ENCODE measurements around the gene COBL. TPM values are rescaled to one million over a fixed set of nuclear protein-coding genes. Genes with fewer than 3 reads are reported as not detected.

Gene COBL
- total and polyA plus RNA-seq, 2 donors (not counting 3 experiments of a cell fraction or from before 2014, with no cell fraction given): 0.11 TPM; not detected in 1

- H3K4me2 ChIP-seq (ENCODE audit: insufficient read depth, low read length): no peak overlapping the region
- H4K20me1 ChIP-seq (replicated peaks; ENCODE audit: control insufficient read depth, extremely low read depth, insufficient read depth, low read length): no peaks in the 10 kb centered on the region
- no peak for DNase-seq (ENCODE audit: low read depth, low spot score)
- no peak overlapping the region for H2AFZ ChIP-seq (ENCODE audit: low read depth, low read length)
- TF ChIP-seq GATA2 (IDR thresholded peaks at IDR 0.05; ENCODE audit: insufficient read depth, insufficient read length, low read depth, low read length): no peak
- TF ChIP-seq POLR2AphosphoS5 (IDR thresholded peaks at IDR 0.05; ENCODE audit: insufficient read depth, low read depth, low read length): no peak
- no peak for TF ChIP-seq EZH2 (IDR thresholded peaks at IDR 0.05; ENCODE audit: borderline replicate concordance, low read depth, low read length, severe bottlenecking)
- H3K27ac ChIP-seq (ENCODE audit: insufficient read depth, low read depth, low read length): no peak overlapping the region
- no peaks in the 10 kb centered on the region for H3K36me3 ChIP-seq (ENCODE audit: control insufficient read depth in 2 of 2, extremely low read depth in 1 of 2, insufficient read depth in 2 of 2, low read length in 2 of 2)
- no peaks in the 10 kb centered on the region for H3K79me2 ChIP-seq (ENCODE audit: control insufficient read depth, insufficient read depth, low read length)
- intact Hi-C loops (cut with micrococcal nuclease): no loop called here
- no peaks in the 10 kb centered on the region for H3K9me3 ChIP-seq (replicated peaks; ENCODE audit: control insufficient read depth, insufficient read depth, low read length)
- H3K9me1 ChIP-seq (replicated peaks; ENCODE audit: control insufficient read depth, extremely low read depth, insufficient read depth, low read length): no peaks in the 10 kb centered on the region
- ChIA-PET POLR2A (no interaction called here), CTCF (interaction anchor here (0.7 kb wide), 1 partner anchor 24 kb away, joined by 3 read pairs; no protein-coding TSS in a partner anchor)
- BruUV-seq (replicated peaks): no TSS peak
- H3K4me1 ChIP-seq (ENCODE audit: control insufficient read depth, extremely low read depth, insufficient read depth, low read length): no peaks in the 10 kb centered on the region
- dilution Hi-C loops (cut with MboI; ENCODE audit: extremely low pct_ligation_motif_present, low sequenced_read_pairs): no loop called here
- no peak overlapping the region for H3K4me3 ChIP-seq (replicated peaks in 1 of 3; ENCODE audit: insufficient read depth in 1 of 3, low read depth in 1 of 3, low read length in 3 of 3)
- peaks cover 0 to 4% of the 10 kb centered on the region in 2 experiments for H3K27me3 ChIP-seq (ENCODE audit: control insufficient read depth in 2 of 2, insufficient read depth in 2 of 2, low read length in 2 of 2)
- H3K9ac ChIP-seq (replicated peaks; ENCODE audit: extremely low read depth, insufficient read depth, low read length): no peak overlapping the region
- FAIRE-seq: no peak
Observed at GRCh38 chr7:51186531-51186930, 130.1 kb downstream of the COBL start.

GRCh38 chr7:51182636-51183166 lies 133.9 kb downstream of the COBL start:
- no peaks in the 10 kb centered on the region for H3K9me1 ChIP-seq (replicated peaks; ENCODE audit: control insufficient read depth, extremely low read depth, insufficient read depth, low read length)
- H2AFZ ChIP-seq (ENCODE audit: low read depth, low read length): no peak overlapping the region
- no peak overlapping the region for H3K4me2 ChIP-seq (ENCODE audit: insufficient read depth, low read length)
- no peaks in the 10 kb centered on the region for H4K20me1 ChIP-seq (replicated peaks; ENCODE audit: control insufficient read depth, extremely low read depth, insufficient read depth, low read length)
- no peak overlapping the region for H3K4me3 ChIP-seq (replicated peaks in 1 of 3; ENCODE audit: insufficient read depth in 1 of 3, low read depth in 1 of 3, low read length in 3 of 3)
- dilution Hi-C loops (cut with MboI; ENCODE audit: extremely low pct_ligation_motif_present, low sequenced_read_pairs) (no loop called here), intact Hi-C loops (cut with micrococcal nuclease) (no loop called here)
- FAIRE-seq: no peak
- H3K36me3 ChIP-seq (ENCODE audit: control insufficient read depth in 2 of 2, extremely low read depth in 1 of 2, insufficient read depth in 2 of 2, low read length in 2 of 2): no peaks in the 10 kb centered on the region
- no peak for DNase-seq (ENCODE audit: low read depth, low spot score)
- no peak overlapping the region for H3K9ac ChIP-seq (replicated peaks; ENCODE audit: extremely low read depth, insufficient read depth, low read length)
- H3K79me2 ChIP-seq (ENCODE audit: control insufficient read depth, insufficient read depth, low read length): no peaks in the 10 kb centered on the region
- no peak for TF ChIP-seq MYC (IDR thresholded peaks at IDR 0.05; ENCODE audit: low read depth, low read length)
- no peak for TF ChIP-seq MAX (IDR thresholded peaks at IDR 0.05; ENCODE audit: insufficient read depth, insufficient read length)
- TF ChIP-seq, protein P1, sequence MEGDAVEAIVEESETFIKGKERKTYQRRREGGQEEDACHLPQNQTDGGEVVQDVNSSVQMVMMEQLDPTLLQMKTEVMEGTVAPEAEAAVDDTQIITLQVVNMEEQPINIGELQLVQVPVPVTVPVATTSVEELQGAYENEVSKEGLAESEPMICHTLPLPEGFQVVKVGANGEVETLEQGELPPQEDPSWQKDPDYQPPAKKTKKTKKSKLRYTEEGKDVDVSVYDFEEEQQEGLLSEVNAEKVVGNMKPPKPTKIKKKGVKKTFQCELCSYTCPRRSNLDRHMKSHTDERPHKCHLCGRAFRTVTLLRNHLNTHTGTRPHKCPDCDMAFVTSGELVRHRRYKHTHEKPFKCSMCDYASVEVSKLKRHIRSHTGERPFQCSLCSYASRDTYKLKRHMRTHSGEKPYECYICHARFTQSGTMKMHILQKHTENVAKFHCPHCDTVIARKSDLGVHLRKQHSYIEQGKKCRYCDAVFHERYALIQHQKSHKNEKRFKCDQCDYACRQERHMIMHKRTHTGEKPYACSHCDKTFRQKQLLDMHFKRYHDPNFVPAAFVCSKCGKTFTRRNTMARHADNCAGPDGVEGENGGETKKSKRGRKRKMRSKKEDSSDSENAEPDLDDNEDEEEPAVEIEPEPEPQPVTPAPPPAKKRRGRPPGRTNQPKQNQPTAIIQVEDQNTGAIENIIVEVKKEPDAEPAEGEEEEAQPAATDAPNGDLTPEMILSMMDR (IDR thresholded peaks at IDR 0.05; ENCODE audit: extremely low read depth in 1 of 2, insufficient read depth in 1 of 2, low read depth in 1 of 2, low read length in 2 of 2): no peak
- no peak for TF ChIP-seq EZH2 (IDR thresholded peaks at IDR 0.05; ENCODE audit: borderline replicate concordance, low read depth, low read length, severe bottlenecking)
- no peak for TF ChIP-seq FOS (IDR thresholded peaks at IDR 0.05; ENCODE audit: borderline replicate concordance, insufficient read depth, low read length)
- TF ChIP-seq GATA2 (IDR thresholded peaks at IDR 0.05; ENCODE audit: insufficient read depth, insufficient read length, low read depth, low read length): no peak
- no peak for TF ChIP-seq POLR2A (IDR thresholded peaks at IDR 0.05; ENCODE audit: low read depth, low read length)
- TF ChIP-seq POLR2AphosphoS5 (IDR thresholded peaks at IDR 0.05; ENCODE audit: insufficient read depth, low read depth, low read length): no peak
- TF ChIP-seq JUN (IDR thresholded peaks at IDR 0.05; ENCODE audit: borderline replicate concordance, insufficient read depth, insufficient read length, low read depth): no peak
- no peak overlapping the region for H3K27ac ChIP-seq (ENCODE audit: insufficient read depth, low read depth, low read length)
- no peaks in the 10 kb centered on the region for H3K9me3 ChIP-seq (replicated peaks; ENCODE audit: control insufficient read depth, insufficient read depth, low read length)
- peaks cover 0 to 4% of the 10 kb centered on the region in 2 experiments for H3K27me3 ChIP-seq (ENCODE audit: control insufficient read depth in 2 of 2, insufficient read depth in 2 of 2, low read length in 2 of 2)
- CTCF ChIA-PET: interaction anchor here (0.7 to 2.5 kb wide), 2 partner anchors 20 to 765 kb away, joined by 3 to 10 read pairs; no protein-coding TSS in a partner anchor
- POLR2A ChIA-PET: no interaction called here
- no TSS peak for BruUV-seq (replicated peaks)
- H3K4me1 ChIP-seq (ENCODE audit: control insufficient read depth, extremely low read depth, insufficient read depth, low read length): no peaks in the 10 kb centered on the region
